DND-41 (cell line): Measurements from ENCODE around the gene MFRP.

Experiments used
- EZH2 ChIP-seq: IDR thresholded peaks from 3 replicates; pipeline ENCODE4 v1.6.1; 2012; ENCODE audit warnings: borderline replicate concordance, low read depth, mild to moderate bottlenecking, moderate library complexity, low read length, inconsistent platforms; ENCODE audit not compliant: severe bottlenecking
- TF ChIP-seq, protein P1 (sequence below): IDR thresholded peaks from 2 replicates; pipeline ENCODE4 v1.5.1; 2012; ENCODE audit warnings: borderline replicate concordance, low read length, moderate library complexity, mild to moderate bottlenecking; ENCODE audit not compliant: poor library complexity, severe bottlenecking; ENCODE audit errors: extremely low read depth

DNA sequence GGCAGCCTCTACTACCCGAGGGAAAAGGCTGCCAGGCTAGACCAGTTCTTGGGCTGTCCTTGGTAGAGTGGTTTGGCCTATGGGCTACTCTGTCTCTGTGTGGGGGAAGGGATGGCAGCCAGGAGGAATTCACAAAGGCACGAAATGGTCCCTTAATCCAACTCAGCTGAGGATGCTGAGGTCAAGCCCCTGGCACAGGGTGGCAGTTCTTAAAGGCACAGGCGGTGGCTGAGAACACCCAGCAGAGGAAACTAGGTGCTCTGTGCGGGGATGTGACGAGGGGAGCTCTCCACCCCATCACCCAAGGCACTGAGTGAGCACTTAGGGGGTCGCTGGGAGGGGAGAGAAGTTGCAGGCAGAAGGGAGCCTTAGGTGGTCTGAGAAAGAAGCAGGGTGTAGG lies at the start of gene MFRP:
- TF ChIP-seq, protein P1, sequence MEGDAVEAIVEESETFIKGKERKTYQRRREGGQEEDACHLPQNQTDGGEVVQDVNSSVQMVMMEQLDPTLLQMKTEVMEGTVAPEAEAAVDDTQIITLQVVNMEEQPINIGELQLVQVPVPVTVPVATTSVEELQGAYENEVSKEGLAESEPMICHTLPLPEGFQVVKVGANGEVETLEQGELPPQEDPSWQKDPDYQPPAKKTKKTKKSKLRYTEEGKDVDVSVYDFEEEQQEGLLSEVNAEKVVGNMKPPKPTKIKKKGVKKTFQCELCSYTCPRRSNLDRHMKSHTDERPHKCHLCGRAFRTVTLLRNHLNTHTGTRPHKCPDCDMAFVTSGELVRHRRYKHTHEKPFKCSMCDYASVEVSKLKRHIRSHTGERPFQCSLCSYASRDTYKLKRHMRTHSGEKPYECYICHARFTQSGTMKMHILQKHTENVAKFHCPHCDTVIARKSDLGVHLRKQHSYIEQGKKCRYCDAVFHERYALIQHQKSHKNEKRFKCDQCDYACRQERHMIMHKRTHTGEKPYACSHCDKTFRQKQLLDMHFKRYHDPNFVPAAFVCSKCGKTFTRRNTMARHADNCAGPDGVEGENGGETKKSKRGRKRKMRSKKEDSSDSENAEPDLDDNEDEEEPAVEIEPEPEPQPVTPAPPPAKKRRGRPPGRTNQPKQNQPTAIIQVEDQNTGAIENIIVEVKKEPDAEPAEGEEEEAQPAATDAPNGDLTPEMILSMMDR = no peak
- no peak for TF ChIP-seq EZH2
